GM21360 (cell line): ENCODE results near the gene ICAM5.
"Not testable (repeated sequence)": the region's sequence is repeated elsewhere in the genome, so short reads cannot be mapped to it uniquely, and the experiment has no call there.

Source experiments
- ATAC-seq: cut with Tn5 transposase; IDR thresholded peaks from one replicate; pipeline ENCODE4 v1.9.1; 2021; ENCODE audit warnings: mild to moderate bottlenecking, moderate library complexity; ENCODE audit not compliant: unreplicated experiment

The ICAM5 gene

DNA sequence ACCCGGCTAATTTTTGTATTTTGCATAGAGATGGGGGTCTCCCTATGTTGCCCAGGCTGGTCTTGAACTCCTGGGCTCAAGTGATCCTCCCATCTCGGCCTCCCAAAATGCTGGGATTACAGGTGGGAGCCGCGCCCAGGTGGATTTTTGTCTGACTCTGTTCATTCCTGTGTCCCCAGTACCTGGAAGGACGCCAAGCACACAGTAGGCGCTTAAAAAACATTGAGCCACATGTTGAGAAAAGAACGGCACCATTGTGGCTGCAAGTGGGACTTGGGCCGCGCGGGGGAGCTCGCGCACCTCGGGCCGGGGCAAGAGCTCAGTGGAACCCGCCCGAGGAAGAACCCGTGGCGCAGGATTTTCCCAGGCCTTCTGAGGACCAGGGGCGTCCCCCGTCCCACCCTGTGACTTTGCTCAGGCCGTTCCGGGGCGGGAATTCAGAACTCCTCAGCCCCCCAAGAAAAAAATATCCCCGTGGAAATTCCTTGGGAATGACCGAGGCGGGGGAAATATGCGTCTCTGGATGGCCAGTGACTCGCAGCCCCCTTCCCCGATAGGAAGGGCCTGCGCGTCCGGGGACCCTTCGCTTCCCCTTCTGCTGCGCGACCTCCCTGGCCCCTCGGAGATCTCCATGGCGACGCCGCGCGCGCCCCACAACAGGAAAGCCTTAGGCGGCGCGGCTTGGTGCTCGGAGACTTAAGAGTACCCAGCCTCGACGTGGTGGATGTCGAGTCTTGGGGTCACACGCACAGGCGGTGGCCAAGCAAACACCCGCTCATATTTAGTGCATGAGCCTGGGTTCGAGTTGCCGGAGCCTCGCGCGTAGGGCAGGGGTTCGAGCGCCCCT lies 20.2 kb upstream of the ICAM5 start:
- ATAC-seq: no peak

DNA sequence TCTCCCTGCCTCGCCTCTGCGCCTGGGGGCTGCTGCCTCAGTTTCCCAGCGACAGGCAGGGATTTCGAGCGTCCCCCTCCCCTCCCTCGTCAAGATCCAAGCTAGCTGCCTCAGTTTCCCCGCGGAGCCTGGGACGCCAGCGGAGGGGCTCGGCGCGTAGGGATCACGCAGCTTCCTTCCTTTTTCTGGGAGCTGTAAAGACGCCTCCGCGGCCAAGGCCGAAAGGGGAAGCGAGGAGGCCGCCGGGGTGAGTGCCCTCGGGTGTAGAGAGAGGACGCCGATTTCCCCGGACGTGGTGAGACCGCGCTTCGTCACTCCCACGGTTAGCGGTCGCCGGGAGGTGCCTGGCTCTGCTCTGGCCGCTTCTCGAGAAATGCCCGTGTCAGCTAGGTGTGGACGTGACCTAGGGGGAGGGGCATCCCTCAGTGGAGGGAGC lies 19.6 kb upstream of the ICAM5 start:
- no peak for ATAC-seq

DNA sequence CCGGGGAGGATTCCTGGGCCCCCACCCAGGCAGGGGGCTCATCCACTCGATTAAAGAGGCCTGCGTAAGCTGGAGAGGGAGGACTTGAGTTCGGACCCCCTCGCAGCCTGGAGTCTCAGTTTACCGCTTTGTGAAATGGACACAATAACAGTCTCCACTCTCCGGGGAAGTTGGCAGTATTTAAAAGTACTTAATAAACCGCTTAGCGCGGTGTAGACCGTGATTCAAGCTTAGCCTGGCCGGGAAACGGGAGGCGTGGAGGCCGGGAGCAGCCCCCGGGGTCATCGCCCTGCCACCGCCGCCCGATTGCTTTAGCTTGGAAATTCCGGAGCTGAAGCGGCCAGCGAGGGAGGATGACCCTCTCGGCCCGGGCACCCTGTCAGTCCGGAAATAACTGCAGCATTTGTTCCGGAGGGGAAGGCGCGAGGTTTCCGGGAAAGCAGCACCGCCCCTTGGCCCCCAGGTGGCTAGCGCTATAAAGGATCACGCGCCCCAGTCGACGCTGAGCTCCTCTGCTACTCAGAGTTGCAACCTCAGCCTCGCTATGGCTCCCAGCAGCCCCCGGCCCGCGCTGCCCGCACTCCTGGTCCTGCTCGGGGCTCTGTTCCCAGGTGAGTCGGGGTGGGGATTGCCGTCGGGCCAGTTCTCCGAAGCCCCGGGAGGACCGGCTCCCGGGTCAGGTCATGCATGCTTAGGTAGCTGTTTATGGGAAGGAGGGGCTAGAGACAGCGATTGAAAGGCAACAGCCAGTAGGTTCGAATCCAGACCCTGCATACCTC lies 18.9 kb upstream of the ICAM5 start, which contains the start of gene ICAM1:
ICAM1 (plus strand) TSS at position 505 of the 779 bp plus-strand sequence; CDS start at position 545, 40 bp downstream.
- no peak for ATAC-seq

DNA sequence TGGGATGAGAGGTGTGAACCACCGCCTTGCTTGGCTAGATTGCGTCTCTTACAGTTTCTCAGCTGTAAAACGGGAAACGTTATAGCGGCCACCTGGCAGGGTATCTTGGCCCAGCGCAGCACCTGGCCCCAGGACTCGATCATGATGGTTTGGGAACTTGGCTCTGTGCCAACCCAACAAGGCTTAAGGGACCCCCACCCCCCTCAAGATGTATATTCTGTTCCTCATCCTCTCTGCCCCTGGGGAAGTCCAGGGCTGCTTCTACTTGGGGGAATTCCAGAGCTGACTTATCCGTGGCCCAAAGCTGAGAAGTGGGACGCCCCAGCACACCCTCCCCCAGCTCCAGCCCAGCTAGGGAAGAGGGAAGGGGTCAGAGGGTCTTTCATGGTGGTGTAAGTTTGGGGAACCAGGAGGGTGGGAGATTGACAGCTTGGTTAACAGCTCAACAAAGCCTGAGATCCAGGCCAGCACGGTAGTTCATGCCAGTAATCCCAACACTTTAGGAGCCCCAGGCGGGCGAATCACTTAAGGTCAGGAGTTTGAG lies 18.1 kb upstream of the ICAM5 start:
- peak; percentile 28 for ATAC-seq

DNA sequence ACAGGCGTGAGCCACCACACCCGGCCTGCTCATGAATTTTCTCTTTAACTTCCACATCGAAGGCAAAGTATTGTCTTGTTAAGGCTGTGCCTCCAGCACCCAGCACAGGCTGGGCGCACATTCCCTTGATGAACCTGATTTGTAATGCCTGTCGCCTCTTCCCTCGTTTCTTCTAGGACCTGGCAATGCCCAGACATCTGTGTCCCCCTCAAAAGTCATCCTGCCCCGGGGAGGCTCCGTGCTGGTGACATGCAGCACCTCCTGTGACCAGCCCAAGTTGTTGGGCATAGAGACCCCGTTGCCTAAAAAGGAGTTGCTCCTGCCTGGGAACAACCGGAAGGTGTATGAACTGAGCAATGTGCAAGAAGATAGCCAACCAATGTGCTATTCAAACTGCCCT lies 15.2 kb upstream of the ICAM5 start:
- ATAC-seq: no peak

DNA sequence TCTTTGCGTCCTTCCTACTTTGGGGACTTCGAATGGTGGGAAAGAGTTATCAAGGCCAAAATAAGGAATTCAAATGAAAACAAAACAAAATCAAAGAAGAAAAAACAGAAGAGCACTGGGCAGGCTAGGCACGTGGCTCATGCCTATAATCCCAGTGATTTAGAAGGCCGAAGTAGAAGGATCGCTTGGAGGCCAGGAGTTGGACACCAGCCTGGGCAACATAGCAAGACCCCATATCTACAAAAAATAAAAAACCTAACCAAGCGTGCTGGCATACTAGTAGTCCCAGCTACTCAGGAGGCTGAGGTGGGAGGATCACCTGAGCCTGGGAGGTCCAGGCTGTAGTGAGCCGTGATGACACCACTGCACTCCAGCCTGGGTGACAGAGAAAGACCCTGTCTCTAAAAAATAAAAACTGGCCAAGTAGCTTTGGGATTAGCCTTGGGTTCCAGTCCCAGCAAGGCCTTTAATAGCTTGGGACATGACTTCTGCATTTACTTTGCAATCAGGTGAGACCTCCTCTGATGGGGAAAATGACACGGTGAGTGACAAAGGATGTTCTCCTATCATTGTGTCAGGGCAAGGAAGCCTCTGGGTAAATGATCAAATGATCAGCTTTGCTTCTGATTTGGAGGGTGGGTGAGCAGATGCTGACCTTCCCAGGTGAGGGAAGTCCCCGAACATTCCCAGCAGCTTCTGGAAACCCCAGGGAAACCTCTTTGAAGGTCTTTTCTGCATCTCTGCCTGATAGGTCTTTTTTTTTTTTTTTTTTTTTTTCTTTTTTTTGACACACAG lies 11.8 kb upstream of the ICAM5 start:
- ATAC-seq: no peak

DNA sequence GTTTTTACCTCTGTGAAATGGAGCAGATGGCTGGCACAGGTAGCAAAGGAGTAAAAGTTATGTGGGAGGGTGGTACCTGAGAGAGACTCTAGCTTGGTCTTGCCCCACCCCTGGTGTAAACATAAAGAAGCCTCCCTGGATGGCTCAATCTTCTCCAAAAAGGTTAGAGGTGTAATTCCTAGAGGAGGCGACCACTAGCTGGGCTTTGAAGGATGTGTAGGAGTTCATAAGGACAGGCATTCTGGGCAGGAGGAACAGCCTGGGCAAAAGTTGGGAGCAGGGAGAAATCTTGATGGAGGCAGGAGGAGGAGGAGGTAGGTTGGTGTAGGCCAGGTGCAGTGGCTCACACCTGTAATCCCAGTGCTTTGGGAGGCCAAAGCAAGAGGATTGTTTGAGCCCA lies 10.8 kb upstream of the ICAM5 start:
- no peak for ATAC-seq

DNA sequence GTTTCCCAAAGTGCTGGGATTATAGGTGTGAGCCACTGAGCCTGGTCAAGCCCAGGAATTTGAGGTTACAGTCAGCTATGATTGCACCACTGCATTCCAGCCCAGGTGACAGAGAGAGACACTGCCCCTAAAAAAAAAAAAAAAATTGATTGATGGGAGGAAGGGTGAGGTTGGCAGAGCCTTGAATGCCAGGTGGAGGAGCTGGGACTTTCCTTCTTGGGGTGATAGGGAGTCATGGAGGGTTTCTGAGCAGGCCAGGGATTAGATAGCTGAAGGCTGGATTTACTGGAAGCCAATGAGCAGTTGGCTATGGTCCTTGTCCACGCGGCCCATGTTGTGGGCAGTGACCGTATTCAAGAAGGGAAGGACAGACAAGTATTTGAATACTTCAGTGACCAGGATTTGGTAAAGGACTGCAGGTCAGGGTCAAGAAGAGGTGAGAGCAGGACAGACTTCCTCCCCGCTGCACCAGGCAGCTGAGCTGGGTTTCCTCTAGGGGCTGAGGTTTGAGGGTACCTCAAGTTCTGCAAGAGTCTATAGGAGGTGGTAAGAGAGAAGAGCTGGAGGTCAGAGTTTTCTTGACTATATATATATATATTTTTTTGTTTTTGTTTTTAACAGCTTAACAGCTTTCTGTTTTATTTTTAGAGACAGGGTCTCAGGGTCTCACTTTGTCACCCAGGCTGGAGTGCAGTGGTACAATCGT lies 9.9 kb upstream of the ICAM5 start:
- no peak for ATAC-seq

DNA sequence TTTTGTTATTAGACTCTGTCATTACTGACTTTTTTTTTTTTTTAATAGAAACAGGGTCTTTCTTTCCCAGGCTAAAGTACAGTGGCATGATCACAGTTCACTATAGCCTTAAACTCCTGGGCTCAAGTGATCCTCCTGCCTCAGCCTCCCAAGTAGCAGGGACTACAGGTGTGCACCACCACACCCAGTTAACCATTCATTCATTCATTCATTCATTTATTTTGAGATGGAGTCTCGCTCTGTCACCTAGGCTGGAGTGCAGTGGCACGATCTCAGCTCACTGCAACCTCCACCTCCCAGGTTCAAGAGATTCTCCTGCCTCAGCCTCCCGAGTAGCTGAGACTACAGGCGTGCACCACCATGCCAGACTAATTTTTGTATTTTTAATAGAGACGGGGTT lies 7.7 kb upstream of the ICAM5 start:
- ATAC-seq: not testable (repeated sequence)

DNA sequence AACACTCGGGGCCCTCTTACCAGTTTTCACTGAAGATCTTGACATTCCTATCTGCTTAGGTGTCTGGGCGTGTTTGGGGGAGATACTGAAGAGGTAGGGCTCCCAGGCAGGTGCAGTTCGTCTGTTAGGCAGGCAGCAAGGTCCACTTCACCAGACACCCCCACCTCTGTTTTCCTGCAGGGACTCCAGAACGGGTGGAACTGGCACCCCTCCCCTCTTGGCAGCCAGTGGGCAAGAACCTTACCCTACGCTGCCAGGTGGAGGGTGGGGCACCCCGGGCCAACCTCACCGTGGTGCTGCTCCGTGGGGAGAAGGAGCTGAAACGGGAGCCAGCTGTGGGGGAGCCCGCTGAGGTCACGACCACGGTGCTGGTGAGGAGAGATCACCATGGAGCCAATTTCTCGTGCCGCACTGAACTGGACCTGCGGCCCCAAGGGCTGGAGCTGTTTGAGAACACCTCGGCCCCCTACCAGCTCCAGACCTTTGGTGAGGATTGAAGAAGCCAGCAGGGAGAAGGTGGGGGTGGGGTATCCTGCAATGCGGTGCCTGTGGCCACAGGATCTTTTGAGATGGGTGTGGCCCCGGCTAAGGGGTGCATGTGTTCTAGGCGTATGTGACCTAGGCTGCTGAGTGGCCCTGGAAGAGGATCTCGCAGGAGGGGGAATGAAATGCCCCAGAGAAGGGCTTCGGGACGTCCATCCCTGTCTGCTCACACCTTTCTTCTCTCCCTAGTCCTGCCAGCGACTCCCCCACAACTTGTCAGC lies 6.3 kb upstream of the ICAM5 start:
- ATAC-seq: no peak

DNA sequence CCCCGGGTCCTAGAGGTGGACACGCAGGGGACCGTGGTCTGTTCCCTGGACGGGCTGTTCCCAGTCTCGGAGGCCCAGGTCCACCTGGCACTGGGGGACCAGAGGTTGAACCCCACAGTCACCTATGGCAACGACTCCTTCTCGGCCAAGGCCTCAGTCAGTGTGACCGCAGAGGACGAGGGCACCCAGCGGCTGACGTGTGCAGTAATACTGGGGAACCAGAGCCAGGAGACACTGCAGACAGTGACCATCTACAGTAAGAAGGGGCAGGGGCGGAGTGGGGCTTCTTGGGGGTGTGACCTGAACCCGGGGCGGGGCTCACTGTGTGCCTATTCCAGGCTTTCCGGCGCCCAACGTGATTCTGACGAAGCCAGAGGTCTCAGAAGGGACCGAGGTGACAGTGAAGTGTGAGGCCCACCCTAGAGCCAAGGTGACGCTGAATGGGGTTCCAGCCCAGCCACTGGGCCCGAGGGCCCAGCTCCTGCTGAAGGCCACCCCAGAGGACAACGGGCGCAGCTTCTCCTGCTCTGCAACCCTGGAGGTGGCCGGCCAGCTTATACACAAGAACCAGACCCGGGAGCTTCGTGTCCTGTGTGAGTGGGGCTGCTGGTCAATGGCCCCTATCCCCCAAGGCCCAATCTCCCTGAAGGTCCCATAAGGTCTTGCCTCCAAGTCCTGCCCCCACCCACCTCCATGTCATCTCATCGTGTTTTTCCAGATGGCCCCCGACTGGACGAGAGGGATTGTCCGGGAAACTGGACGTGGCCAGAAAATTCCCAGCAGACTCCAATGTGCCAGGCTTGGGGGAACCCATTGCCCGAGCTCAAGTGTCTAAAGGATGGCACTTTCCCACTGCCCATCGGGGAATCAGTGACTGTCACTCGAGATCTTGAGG lies 5.4 kb upstream of the ICAM5 start:
- no peak for ATAC-seq

DNA sequence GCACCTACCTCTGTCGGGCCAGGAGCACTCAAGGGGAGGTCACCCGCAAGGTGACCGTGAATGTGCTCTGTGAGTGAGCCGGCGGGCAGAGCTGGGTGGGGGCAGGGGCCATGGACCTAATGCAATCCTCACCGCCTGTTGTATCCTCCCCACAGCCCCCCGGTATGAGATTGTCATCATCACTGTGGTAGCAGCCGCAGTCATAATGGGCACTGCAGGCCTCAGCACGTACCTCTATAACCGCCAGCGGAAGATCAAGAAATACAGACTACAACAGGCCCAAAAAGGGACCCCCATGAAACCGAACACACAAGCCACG lies 4.8 kb upstream of the ICAM5 start:
- ATAC-seq: no peak

DNA sequence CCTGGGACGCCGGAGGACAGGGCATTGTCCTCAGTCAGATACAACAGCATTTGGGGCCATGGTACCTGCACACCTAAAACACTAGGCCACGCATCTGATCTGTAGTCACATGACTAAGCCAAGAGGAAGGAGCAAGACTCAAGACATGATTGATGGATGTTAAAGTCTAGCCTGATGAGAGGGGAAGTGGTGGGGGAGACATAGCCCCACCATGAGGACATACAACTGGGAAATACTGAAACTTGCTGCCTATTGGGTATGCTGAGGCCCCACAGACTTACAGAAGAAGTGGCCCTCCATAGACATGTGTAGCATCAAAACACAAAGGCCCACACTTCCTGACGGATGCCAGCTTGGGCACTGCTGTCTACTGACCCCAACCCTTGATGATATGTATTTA lies 4.4 kb upstream of the ICAM5 start:
- ATAC-seq: no peak

DNA sequence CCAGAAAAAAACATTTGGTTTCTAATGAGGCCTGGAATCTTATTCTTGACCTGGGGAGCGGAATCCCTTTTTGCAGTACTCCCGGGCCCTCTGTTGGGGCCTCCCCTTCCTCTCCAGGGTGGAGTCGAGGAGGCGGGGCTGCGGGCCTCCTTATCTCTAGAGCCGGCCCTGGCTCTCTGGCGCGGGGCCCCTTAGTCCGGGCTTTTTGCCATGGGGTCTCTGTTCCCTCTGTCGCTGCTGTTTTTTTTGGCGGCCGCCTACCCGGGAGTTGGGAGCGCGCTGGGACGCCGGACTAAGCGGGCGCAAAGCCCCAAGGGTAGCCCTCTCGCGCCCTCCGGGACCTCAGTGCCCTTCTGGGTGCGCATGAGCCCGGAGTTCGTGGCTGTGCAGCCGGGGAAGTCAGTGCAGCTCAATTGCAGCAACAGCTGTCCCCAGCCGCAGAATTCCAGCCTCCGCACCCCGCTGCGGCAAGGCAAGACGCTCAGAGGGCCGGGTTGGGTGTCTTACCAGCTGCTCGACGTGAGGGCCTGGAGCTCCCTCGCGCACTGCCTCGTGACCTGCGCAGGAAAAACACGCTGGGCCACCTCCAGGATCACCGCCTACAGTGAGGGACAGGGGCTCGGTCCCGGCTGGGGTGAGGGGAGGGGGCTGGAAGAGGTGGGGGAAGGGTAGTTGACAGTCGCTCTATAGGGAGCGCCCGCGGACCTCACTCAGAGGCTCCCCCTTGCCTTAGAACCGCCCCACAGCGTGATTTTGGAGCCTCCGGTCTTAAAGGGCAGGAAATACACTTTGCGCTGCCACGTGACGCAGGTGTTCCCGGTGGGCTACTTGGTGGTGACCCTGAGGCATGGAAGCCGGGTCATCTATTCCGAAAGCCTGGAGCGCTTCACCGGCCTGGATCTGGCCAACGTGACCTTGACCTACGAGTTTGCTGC lies 2.7 kb upstream of the ICAM5 start, which contains the start of gene ICAM4:
ICAM4 (plus strand) TSS at position 153 of the 935 bp plus-strand sequence; CDS start at position 211, 58 bp downstream.
- ATAC-seq: no peak

DNA sequence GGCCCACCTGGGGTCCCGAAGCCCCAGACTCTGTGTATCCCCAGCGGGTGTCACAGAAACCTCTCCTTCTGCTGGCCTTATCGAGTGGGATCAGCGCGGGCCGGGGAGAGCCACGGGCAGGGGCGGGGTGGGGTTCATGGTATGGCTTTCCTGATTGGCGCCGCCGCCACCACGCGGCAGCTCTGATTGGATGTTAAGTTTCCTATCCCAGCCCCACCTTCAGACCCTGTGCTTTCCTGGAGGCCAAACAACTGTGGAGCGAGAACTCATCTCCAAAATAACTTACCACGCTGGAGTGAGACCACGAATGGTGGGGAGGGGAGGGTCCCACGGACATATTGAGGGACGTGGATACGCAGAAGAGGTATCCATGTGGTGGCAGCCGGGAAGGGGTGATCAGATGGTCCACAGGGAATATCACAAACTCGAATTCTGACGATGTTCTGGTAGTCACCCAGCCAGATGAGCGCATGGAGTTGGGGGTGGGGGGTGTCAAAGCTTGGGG lies 1.0 kb upstream of the ICAM5 start:
- no peak for ATAC-seq

DNA sequence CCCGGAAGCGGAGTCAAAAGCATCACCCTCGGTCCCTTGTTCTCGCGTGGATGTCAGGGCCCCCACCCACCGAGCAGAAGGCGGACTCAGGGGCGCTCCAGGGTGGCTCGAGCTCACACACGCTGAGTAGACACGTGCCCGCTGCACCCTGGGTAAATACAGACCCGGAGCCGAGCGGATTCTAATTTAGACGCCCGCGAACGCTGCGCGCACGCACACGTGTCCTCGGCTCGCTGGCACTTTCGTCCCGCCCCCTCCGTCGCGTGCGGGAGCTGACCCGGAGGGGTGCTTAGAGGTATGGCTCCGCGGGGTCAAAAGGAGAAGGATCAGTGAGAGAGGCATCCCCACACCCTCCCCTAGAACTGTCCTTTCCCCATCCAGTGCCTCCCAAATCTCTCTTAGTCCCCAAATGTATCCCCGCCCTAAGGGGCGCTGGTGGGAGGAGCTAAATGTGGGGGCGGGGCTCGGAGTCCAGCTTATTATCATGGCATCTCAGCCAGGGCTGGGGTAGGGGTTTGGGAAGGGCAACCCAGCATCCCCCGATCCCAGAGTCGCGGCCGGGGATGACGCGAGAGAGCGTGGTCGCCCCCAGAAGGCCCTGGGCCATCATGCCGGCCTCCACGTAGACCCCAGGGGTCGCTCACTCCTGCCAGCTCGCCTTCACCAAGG lies 451 bp upstream of the ICAM5 start:
- no peak for ATAC-seq

DNA sequence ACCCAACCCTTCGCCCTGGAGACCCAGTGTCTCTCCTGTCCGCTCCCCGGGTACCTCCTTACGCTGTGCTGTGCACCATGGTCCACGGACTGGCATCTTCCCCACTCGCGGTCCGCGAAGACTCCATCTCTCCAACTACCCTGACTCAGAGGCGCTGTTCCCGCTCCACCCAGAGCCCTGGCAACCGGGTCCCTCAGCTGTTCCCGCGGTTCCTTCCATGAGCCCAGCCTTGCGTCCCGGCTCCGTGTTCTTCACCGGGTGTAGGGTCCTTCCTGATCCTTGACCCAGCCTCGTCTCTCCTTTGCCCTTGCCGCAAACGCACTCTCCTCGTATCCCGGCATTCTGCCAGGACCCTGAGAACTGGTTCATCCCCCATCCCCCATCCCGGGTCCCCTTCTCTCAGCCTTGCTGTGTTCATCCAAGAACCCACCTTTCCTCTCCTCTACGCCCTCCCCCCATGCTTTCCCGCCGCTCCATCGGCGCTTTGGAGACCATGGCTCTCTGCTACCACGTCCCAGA lies 664 bp downstream of the ICAM5 start:
- no peak for ATAC-seq
